Neural cell (in vitro differentiated cells): Measurements from ENCODE around the gene ABCA4.

Experiments used
- EZH2 ChIP-seq: fragments of 200-600, 300-800 bp; shearing (Covaris generic), sonication (generic); IDR thresholded peaks from 2 replicates; pipeline ENCODE4 v1.6.1; 2014; ENCODE audit warnings: antibody characterized with exemption, low read length, borderline replicate concordance, mild to moderate bottlenecking; ENCODE audit not compliant: insufficient read depth, poor library complexity, severe bottlenecking
- REST ChIP-seq: IDR thresholded peaks from 2 replicates; pipeline ENCODE4 v1.6.1; 2012; ENCODE audit warnings: borderline replicate concordance
- TAF1 ChIP-seq: IDR thresholded peaks from 2 replicates; pipeline ENCODE4 v1.6.1; 2012; ENCODE audit warnings: low read depth
- TF ChIP-seq, protein P1 (sequence below): fragments of 450-650 bp; IDR thresholded peaks from 2 replicates; pipeline ENCODE4 v1.5.1; 2014; ENCODE audit warnings: antibody characterized with exemption, mild to moderate bottlenecking, moderate library complexity; ENCODE audit not compliant: poor library complexity, severe bottlenecking

DNA sequence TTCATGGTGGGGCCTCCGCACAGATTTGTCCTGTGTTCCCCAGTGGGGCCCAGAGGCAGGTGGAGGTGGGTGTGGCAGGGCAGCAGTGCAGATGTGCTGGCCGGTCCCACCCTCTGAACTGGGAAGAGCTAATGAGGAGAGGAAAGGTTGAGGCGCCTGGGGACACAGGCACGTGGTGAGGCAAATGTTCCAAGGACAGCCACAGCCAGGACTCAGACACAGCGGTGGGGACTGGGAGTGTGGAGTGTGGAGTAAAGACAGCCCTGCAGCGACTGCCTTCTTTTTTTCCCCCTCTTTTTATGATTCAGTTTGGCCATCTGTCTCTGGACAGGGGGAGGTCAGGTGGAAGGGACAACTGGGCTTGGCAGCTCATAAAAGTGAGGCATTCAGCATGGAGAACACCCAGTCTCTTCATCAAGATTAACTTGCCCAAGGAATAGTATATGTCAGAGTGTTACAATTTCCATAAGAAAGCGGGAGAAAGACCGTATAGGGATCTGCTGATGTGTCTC lies 107.5 kb downstream of the ABCA4 start:
- TF ChIP-seq, protein P1, sequence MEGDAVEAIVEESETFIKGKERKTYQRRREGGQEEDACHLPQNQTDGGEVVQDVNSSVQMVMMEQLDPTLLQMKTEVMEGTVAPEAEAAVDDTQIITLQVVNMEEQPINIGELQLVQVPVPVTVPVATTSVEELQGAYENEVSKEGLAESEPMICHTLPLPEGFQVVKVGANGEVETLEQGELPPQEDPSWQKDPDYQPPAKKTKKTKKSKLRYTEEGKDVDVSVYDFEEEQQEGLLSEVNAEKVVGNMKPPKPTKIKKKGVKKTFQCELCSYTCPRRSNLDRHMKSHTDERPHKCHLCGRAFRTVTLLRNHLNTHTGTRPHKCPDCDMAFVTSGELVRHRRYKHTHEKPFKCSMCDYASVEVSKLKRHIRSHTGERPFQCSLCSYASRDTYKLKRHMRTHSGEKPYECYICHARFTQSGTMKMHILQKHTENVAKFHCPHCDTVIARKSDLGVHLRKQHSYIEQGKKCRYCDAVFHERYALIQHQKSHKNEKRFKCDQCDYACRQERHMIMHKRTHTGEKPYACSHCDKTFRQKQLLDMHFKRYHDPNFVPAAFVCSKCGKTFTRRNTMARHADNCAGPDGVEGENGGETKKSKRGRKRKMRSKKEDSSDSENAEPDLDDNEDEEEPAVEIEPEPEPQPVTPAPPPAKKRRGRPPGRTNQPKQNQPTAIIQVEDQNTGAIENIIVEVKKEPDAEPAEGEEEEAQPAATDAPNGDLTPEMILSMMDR = no peak
- TF ChIP-seq TAF1 = no peak
- TF ChIP-seq EZH2 = no peak
- no peak for TF ChIP-seq REST
